Measurements from ENCODE around the gene FHIT.

- TF ChIP-seq EZH2 (IDR thresholded peaks at IDR 0.05; ENCODE audit: insufficient read depth, poor library complexity, severe bottlenecking), result no peak
- no peak for TF ChIP-seq EZH2phosphoT487 (IDR thresholded peaks at IDR 0.05; ENCODE audit: insufficient read depth, low read depth)
Observed at GRCh38 chr3:59836531-59836930, 1414.7 kb downstream of the FHIT start.

Data from GM23248 (cell line).